GM23338 (cell line): ENCODE results near the gene TOMM70. TPM values are rescaled to one million over a fixed set of nuclear protein-coding genes. Genes with fewer than 3 reads are reported as not detected.

ENCODE experiments used
- ATAC-seq: fragments of 200-7000 bp; cut with Tn5 transposase; 3 replicates; pipeline ENCODE4 v1.9.1; 2020
- DNase-seq: peaks from one replicate; pipeline ENCODE4 v3.0.0-alpha.2; 2015; ENCODE audit warnings: low spot score
- H2AFZ ChIP-seq: fragments of 200-600 bp; sonication (generic); 2 replicates; pipeline ENCODE4 v1.8.0; 2016; ENCODE audit warnings: antibody characterized with exemption, mild to moderate bottlenecking, moderate library complexity
- H3F3A ChIP-seq: fragments of 200-600 bp; sonication (generic); replicated peaks from 2 replicates; pipeline ENCODE4 v1.8.0; 2017; ENCODE audit warnings: antibody characterized with exemption, mixed run types, low read depth
- H3K27ac ChIP-seq: fragments of 200-600 bp; sonication (generic); 2 replicates; pipeline ENCODE4 v1.6.1; 2016; ENCODE audit warnings: low read depth
- H3K27me3 ChIP-seq: fragments of 200-600 bp; sonication (generic); 2 replicates; pipeline ENCODE4 v1.8.0; 2016; ENCODE audit warnings: mild to moderate bottlenecking, mixed run types, moderate library complexity; ENCODE audit not compliant: insufficient read depth
- H3K36me3 ChIP-seq: fragments of 200-600 bp; sonication (generic); 2 replicates; pipeline ENCODE4 v1.8.0; 2016; ENCODE audit warnings: mild to moderate bottlenecking; ENCODE audit not compliant: insufficient read depth
- H3K4me1 ChIP-seq: fragments of 200-600 bp; sonication (generic); 2 replicates; pipeline ENCODE4 v1.8.0; 2016; ENCODE audit warnings: mild to moderate bottlenecking, moderate library complexity; ENCODE audit not compliant: insufficient read depth
- H3K4me2 ChIP-seq: fragments of 200-600 bp; sonication (generic); 2 replicates; pipeline ENCODE4 v1.7.1; 2017; ENCODE audit warnings: mixed run types
- H3K4me3 ChIP-seq: fragments of 200-600 bp; sonication (generic); 2 replicates; pipeline ENCODE4 v1.6.1; 2016; ENCODE audit warnings: mixed run types
- H3K79me2 ChIP-seq: fragments of 200-600 bp; sonication (generic); replicated peaks from 2 replicates; pipeline ENCODE4 v1.8.0; 2017; ENCODE audit warnings: mild to moderate bottlenecking; ENCODE audit not compliant: insufficient read depth
- H3K9me2 ChIP-seq: fragments of 200-600 bp; sonication (generic); 2 replicates; pipeline ENCODE4 v1.8.0; 2017; ENCODE audit not compliant: insufficient read depth
- H4K20me1 ChIP-seq: fragments of 200-600 bp; sonication (generic); replicated peaks from 2 replicates; pipeline ENCODE4 v1.8.0; 2017; ENCODE audit warnings: mild to moderate bottlenecking; ENCODE audit not compliant: insufficient read depth
- H3K27ac Mint-ChIP-seq: 2 replicates; pipeline ENCODE4 v1.8.0; 2020; ENCODE audit warnings: inconsistent platforms, mild to moderate bottlenecking, moderate library complexity, mixed read lengths
- H3K27me3 Mint-ChIP-seq: 3 replicates; pipeline ENCODE4 v1.8.0; 2022; ENCODE audit warnings: low read depth, mild to moderate bottlenecking, moderate library complexity, mixed read lengths, inconsistent platforms; ENCODE audit not compliant: insufficient read depth, poor library complexity
- H3K36me3 Mint-ChIP-seq: 3 replicates; pipeline ENCODE4 v1.8.0; 2021; ENCODE audit warnings: low read depth, mild to moderate bottlenecking, inconsistent platforms, moderate library complexity, mixed read lengths
- H3K4me1 Mint-ChIP-seq: 3 replicates; pipeline ENCODE4 v1.8.0; 2020; ENCODE audit warnings: mild to moderate bottlenecking, inconsistent platforms, mixed read lengths
- H3K4me3 Mint-ChIP-seq: 3 replicates; pipeline ENCODE4 v1.8.0; 2021; ENCODE audit warnings: moderate library complexity, mild to moderate bottlenecking, inconsistent platforms, mixed read lengths
- H3K9me3 Mint-ChIP-seq: 3 replicates; pipeline ENCODE4 v1.8.0; 2020; ENCODE audit warnings: moderate library complexity, mild to moderate bottlenecking, inconsistent platforms, mixed read lengths
- CTCF ChIP-seq, 2 experiments: fragments of 200-600 bp in 1 of 2; sonication (generic) in 1 of 2; conservative IDR thresholded peaks; 2 replicates each; pipeline versions ENCODE4 v1.5.1 to v1.6.1; 2016 to 2017; ENCODE audit warnings: antibody characterized with exemption in 2 of 2, low read depth in 2 of 2, mild to moderate bottlenecking in 2 of 2, moderate library complexity in 1 of 2
- ETS1 ChIP-seq: IDR thresholded peaks from 2 replicates; pipeline ENCODE4 v1.6.1; 2016; ENCODE audit warnings: antibody characterized with exemption
- EZH2 ChIP-seq: fragments of 200-600 bp; sonication (generic); IDR thresholded peaks from one replicate; pipeline ENCODE4 v1.8.0; 2017; ENCODE audit warnings: antibody characterized with exemption, mild to moderate bottlenecking, low read depth; ENCODE audit not compliant: unreplicated experiment
- EZH2phosphoT487 ChIP-seq: fragments of 200-600 bp; sonication (generic); IDR thresholded peaks from one replicate; pipeline ENCODE4 v1.8.1; 2018; ENCODE audit warnings: antibody characterized with exemption; ENCODE audit not compliant: unreplicated experiment
- JUNB ChIP-seq: IDR thresholded peaks from one replicate; pipeline ENCODE4 v1.6.1; 2016; ENCODE audit warnings: antibody characterized with exemption; ENCODE audit not compliant: unreplicated experiment
- POLR2AphosphoS5 ChIP-seq: IDR thresholded peaks from 2 replicates; pipeline ENCODE4 v1.6.1; 2016; ENCODE audit warnings: antibody characterized with exemption, low read depth
- REST ChIP-seq: IDR thresholded peaks from one replicate; pipeline ENCODE4 v1.6.1; 2018; ENCODE audit warnings: antibody characterized with exemption; ENCODE audit not compliant: unreplicated experiment
- STAT1 ChIP-seq: IDR thresholded peaks from one replicate; pipeline ENCODE4 v1.6.1; 2016; ENCODE audit warnings: antibody characterized with exemption; ENCODE audit not compliant: unreplicated experiment
- ZNF114 ChIP-seq: fragments of 250-450 bp; sonication (Bioruptor Pico); IDR thresholded peaks from 2 replicates; pipeline ENCODE4 v1.5.0; 2020; ENCODE audit warnings: mild to moderate bottlenecking, moderate library complexity
- ZNF462 ChIP-seq: fragments of 250-450 bp; sonication (Bioruptor Pico); IDR thresholded peaks from 2 replicates; pipeline ENCODE4 v1.5.0; 2020; ENCODE audit warnings: mild to moderate bottlenecking, moderate library complexity
- polyA plus RNA-seq: library from polyadenylated mRNA; unstranded; fragments of >200 nt; fragmentation: Nextera tagmentation; extraction: Ambion mirVana; gene quantifications from 2 replicates; pipeline ENCODE4 v1.2.1, GENCODE V29; 2016
- total RNA-seq: library from RNA; depleted of rRNA; stranded (reverse); fragments of >200 nt; shearing (Covaris generic); gene quantifications from 2 replicates; pipeline ENCODE4 v1.2.3, GENCODE V29; 2014

The TOMM70 gene
- total and polyA plus RNA-seq, 2 experiments from 2014 or later = 29.5 to 66.8 TPM

GRCh38 chr3:100396967-100397366 is 3.9 kb downstream of the TOMM70 start (continued):
- TF ChIP-seq STAT1 (no peak), POLR2AphosphoS5 (no peak)

GRCh38 chr3:100395679-100396431 is 5.0 kb downstream of the TOMM70 start:
- DNase-seq (no peak), ATAC-seq (no peak)
- H2AFZ ChIP-seq = no peak overlapping the region
- H3K4me1 ChIP-seq = no peaks in the 10 kb centered on the region; the same call in 1 of the 2 replicates
- Mint-ChIP-seq H3K4me1 (peaks cover 20% of the 10 kb centered on the region), H3K4me3 (no peak overlapping the region), H3K9me3 (no peaks in the 10 kb centered on the region), H3K27ac (no peak overlapping the region), H3K27me3 (peaks cover 1% of the 10 kb centered on the region), H3K36me3 (no peaks in the 10 kb centered on the region)
- H4K20me1 ChIP-seq = peaks cover 43% of the 10 kb centered on the region
- no peaks in the 10 kb centered on the region for H3K9me2 ChIP-seq
- H3K4me2 ChIP-seq = no peak overlapping the region
- TF ChIP-seq EZH2 = no peak
- TF ChIP-seq REST = no peak
- no peak for TF ChIP-seq STAT1
- TF ChIP-seq ZNF114 = no peak
- TF ChIP-seq EZH2phosphoT487 = no peak
- TF ChIP-seq ETS1 = no peak
- no peak for TF ChIP-seq ZNF462 (CRISPR knock-in tag)
- TF ChIP-seq CTCF (conservative IDR thresholded peaks at IDR 0.05; ENCODE audit: low read depth in 2 of 2) = no peak
- TF ChIP-seq POLR2AphosphoS5 = no peak
- no peak for TF ChIP-seq JUNB
- H3K36me3 ChIP-seq = no peaks in the 10 kb centered on the region
- H3K27ac ChIP-seq = no peak overlapping the region
- no peaks in the 10 kb centered on the region for H3K27me3 ChIP-seq
- H3F3A ChIP-seq = no peaks in the 10 kb centered on the region
- peaks cover 97% of the 10 kb centered on the region for H3K79me2 ChIP-seq
- no peak overlapping the region for H3K4me3 ChIP-seq
